NK-92 treated with Interleukin-12 subunit alpha and Interleukin-12 subunit beta, amount 100 ng/mL, for 24 hours (cell line): ENCODE results near the gene C16orf74.

Source experiments
- DNase-seq: peaks from one replicate; lab custom pipeline; 2025; lab: John Stamatoyannopoulos, UW

Gene C16orf74

DNA sequence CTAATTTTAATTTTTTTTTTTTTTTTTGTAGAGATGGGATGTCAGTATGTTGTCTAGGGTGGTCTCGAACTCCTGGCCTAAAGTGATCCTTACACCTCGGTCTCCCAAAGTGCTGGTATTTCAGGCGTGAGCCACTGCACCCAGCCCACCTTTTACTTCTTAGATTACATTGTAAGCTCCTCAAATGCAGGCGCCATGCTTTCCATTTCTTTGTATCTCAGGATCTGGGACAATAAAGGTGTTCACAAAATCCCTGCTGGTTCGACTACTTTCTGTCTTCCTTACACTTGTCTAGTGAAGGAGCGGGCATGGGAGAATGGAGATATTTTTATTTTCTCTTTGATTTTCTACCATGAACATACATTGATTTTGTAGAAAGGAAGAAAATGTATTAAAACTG is 23.2 kb upstream of the C16orf74 start:
- DNase-seq, result no peak

DNA sequence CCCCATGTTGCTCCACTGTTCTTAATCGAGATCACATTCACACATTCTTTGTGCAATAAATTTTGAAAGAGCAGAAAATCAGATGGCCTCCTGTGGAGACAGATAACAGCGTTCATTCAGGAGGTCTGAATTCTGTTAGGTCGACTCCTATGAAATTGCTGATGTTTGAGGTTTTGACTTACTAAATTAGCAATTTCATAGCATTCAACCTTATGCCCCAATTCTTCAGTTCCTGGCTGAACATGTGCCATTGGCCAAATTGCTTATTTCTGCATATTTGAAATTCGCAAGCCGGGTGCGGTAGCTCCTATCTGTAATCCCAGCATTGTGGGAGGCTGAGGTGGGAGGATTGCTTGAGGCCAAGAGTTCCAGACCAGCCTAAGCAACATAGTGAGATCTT is 22.1 kb upstream of the C16orf74 start:
- DNase-seq, result no peak

DNA sequence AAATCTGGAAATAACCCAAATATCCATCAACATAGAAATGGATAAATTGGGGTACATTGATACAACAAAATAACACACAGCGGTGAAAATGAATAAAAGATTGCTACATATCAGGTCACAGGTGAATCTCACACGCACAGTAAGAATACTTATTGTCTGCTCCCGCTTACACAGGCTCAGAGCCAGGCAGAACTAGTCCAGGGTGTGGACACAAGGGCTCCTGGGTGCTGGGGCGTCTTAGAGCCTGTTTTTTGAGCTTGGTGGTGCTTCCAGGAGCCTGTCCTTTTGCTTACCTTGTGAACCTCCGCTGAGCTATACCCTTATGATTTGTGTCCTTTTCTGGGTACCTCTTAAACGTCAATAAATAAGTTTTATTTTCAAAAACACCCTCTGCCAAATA is 19.8 kb upstream of the C16orf74 start:
- DNase-seq, result no peak

DNA sequence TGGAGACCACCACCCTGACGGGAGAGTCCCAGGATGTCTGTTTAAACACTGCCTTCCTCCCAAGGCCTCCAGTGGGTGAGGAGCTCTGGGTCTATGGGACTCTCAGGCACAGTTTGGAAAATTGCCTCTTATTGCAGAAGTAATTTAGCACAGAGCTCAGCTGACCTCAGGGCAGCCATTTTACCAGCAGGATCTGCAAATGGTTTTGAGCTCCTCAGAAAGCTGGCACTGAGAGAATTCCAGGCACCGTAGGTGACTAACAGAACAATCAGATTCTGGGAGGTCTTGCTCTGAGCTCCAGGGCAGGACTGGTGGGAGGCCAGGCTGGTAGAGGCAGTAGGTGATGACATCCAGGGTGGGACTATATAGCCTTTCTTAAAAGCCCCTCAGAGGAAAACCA is 17.3 kb upstream of the C16orf74 start:
- no peak for DNase-seq

DNA sequence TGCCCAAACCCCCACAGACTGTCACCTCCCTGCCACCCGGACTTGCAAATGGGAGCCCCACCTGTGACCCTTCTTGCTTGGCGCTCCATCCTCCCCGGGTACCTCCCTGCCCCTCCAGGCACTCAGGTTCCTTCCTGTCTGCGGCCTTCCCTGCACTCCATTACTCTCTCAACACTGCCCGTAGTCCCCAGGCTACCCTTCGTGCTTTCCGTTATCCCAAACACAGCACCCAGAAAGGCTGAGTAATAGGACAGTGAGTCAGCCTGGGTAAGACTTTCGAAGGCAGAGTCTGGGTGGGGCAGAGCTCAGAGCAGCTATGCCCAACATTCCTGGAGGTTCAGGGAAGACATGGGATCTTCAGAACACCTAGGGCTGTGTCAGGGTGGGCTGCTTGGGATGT is 16.6 kb upstream of the C16orf74 start:
- no peak for DNase-seq

DNA sequence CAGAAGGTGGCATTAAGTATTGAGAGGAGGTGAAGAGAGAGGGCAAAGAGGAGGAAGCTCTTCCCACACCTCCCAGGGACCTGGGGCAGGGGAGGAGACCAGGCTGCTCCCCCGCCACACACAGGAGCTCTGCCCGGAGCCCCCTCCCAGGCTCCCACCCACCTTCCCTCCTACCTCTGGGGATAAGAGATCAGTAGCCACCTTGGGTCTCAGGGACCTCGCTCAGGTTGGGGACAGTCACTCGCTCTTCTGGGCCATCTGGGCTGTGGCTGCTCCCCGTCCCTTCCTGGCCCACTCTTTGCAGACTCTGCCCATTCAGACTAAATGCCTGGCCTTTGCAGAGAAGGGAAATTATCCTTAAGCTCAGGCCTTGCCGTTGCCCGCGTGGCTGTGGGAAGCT is 14.9 kb upstream of the C16orf74 start:
- no peak for DNase-seq

DNA sequence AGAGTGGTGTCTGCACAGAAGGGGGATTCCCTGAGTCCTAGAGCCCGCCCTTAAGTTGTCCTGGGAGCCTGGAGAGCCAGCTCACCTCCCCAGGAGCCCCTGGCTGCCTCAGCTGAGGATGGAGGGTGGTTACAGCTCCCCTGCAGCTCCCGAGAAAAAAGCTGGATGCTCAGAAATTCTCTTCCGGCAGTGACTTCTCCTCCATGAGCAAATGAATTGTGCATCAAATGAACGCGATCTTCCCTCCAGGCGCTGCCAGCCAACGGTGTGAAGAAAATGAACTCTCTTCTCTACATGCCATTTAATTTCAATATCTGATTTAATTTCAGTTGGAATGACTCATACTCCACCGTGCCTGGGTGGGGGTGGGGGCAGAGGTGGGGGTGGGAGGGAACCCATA is 14.3 kb upstream of the C16orf74 start:
- DNase-seq, result no peak

DNA sequence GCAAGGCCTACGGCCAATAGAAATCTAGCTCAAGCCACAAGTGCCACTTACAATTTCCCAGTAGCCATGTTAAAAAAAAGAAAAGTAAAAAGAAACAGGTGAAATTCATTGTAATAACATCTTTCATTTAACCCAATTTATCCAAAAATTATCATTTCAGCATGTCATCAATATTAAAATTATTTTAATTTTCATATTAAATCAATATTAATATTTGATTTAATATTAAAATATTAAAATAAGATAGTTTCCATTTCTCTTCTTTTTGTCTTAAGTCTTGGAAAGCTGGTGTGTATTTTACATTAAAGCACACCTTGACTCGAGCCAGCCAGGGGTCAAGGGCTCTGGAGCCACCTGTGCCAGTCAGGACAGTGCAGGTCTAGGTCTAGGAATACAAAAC is 12.7 kb upstream of the C16orf74 start:
- DNase-seq, result no peak

DNA sequence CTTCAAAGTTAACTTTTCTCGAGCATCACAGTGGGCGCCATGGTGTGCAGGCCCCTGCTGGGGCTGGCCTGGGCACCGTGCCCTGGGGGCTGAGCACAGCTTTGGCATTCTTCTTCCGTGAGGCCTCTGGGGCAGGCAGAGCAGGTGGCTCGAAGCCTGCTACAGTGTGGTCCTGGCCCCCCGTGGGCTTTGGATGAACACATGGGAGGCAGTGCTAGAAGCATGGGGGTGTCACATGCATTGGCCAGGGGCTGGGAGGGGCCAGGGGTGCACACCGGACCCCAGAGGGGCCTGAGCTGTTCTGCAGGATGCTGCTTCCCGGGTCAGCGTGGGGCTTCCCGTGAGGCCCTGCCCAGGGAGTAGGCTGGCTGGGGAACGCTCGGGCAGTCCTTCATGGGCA is 12.1 kb upstream of the C16orf74 start:
- no peak for DNase-seq

DNA sequence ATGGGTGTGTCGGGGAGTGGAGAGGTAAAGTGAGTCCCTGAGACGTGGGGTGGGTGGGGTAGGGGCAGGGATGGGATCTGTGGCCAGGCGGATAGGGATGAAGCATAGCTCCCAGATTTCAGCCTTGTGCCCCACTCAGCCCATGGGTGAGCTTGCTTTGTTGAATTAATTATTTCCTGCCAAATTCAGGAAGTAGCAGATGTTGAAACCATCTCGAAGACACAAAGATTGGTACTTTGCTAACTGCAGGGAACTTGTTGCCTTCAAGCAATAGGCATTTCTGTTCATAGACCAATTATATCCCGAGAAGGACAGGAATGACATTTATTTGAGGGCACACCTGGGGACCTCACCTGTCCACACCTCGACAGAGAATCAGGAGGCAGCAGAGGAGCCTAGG is 11.0 kb upstream of the C16orf74 start:
- no peak for DNase-seq

DNA sequence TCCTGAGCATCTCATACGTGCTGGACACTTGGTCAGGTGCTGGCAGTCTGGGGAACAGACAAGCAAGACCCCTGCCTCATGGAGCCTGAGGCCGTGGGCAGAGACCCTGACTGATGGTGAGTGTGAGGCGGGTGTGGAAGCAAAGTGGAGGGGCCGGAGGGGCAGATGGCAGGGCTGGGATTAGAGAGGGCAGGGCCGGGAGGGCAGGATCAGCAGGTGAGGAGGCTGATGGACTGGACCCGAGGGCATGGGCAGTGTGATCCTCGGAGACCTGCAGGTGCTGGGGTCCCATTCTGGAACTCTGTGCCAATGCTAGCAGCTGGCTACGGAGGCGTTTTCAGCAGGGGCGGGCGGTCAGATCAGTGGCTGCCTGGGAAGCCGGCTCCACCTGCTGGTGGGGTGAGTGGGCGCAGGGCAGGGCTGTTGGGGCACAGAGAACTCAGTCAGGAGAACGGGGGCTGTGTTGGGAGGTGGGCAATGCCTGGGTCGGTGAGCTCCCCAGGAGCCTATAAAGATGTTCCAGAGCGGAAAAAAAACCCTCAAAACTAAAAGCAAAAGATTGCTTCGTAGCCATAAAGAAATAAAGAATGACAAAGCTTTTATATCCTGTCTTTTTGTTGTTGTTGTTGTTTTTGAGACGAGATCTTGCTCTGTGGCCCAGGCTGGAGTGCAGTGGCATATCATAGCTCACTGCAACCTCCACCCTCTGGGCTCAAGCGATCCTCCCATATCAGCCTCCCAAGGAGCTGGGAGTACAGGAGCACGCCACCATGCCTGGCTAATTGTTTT is 8.9 kb upstream of the C16orf74 start:
- DNase-seq, result no peak

DNA sequence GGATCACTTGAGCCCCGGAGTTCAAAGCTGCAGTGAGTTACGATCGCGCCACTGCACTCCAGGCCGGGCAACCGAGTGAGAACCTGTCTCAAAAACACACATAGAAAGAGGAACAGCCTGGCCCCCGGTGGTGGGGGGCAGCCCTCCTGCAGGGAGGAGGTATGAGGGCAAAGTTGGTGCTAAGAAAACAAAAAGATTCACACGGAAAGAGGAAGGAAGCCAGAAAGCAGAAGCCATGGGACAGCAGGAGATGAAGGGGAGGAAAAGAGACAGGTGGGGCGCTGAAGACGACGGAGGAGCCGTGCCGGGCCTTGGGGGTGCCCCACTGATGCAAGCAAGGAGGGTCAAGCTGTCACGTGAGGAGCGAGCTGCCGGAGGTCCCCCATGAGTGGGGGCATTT is 8.2 kb upstream of the C16orf74 start:
- no peak for DNase-seq

DNA sequence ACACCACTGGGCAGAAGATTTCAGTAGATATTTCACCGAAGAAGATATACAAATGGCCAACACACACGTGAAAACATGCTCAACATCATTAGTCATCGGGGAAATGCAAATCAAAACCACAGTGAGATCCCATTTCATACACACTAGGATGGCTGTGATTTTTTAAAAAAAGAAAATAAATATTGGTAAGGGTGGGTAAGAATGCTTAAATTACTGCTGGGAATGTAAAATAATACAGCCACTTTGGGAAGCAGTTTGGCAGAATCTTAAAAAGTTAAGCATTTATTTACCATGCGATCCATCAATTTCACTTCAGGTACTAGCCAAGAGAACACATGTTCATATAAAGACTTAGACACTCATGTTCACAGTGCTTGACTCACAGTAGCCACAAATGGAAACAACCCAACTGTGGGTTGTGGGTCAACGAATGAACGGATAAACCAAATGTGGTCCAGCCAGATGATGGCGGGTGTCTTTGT is 6.5 kb upstream of the C16orf74 start:
- no peak for DNase-seq

DNA sequence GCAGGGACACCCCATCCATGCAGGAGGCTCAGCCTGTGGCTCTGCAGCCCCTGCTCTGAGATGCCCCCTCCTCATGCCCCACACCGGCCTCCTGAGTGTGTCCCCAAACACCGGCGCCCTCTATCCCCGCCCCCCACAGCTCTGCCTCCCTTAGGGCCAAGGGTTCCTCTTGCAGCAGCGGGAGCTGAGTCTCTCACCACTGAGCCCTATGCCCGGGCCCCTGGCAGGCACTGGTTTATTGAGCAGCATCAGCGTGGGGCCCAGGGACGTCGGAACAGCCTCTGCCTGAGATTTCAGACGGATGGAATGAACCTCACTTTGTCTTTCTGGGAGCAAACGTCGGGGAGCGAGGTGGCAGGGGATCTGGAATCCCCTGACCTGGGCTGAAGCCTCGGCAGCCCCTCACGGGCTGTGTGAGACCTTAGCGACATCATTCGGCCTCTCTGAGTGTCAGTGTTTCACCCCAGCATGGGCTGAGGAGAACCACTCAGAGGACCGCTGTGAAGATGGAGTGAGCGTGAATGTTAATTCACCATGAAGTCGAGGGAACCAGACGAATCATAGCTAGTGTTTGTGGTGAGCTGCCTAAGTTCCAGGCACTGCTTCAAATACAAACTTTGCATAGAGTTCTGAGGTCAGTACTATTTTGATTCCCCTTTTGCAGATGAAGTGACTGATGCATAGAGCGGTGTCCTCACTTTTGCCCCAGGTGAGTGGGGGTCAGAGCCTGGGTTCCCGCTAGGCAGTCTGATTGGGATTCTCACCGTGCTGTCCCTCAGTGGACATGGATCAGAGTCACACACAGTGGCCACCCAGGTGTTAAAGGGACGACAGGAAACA is 5.3 kb upstream of the C16orf74 start:
- DNase-seq, result no peak

DNA sequence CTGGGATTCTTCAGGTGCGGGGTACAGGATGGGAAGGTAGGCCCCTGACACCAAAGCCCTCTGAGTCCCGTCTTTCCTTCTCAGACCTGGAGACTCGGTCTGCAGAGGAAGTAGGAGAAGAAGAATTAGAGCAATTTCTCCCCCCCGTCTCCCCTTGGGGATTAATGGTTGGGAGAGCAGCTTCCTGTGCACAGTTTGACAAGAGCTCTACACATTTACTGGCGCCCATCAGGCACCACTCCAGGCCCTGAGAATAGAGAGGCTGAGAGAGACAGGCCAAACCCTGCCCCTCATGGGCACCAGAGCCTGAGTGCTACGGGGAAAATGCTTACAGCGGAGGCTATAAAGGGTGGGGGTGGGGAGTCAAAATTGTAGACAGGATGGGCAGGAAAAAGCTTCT is 3.5 kb upstream of the C16orf74 start:
- DNase-seq, result no peak

DNA sequence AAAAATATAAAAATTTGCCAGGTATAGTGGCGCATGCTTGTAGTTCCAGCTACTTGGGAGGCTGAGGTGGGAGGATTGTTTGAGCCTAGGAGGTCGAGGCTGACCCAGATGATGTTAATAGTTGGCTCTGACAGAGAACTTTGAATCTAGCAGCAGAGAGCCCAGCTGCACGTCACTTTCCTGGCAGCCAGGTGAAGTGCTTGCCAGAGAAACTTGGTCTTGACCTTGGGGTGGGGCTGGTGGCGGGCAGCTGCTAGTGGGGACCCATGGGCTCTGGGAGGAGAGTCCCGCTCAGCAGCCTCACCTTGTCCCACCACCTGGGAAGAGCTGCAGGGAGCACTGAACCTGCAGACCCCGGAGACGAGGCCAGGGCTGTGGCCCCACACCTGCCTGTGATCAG is 3.1 kb upstream of the C16orf74 start:
- DNase-seq, result no peak

DNA sequence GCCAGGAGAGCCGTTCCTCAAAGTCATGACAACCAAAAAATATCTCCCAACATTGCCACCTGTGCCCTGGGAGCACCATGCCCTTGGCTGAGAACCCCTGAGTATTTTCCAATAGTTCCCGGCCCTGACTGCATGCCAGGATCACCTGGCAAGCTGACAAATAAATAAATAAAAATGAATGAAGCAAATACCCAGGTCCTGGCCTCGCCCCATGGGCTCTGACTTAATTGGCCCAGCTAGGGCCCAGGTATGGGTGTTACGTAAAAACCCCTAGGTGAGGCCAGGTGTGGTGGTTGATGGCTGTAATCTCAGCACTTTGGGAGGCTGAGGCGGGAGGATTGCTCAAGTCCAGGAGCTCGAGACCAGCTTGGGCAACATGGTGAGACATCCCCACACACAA is 2.7 kb upstream of the C16orf74 start:
- no peak for DNase-seq

DNA sequence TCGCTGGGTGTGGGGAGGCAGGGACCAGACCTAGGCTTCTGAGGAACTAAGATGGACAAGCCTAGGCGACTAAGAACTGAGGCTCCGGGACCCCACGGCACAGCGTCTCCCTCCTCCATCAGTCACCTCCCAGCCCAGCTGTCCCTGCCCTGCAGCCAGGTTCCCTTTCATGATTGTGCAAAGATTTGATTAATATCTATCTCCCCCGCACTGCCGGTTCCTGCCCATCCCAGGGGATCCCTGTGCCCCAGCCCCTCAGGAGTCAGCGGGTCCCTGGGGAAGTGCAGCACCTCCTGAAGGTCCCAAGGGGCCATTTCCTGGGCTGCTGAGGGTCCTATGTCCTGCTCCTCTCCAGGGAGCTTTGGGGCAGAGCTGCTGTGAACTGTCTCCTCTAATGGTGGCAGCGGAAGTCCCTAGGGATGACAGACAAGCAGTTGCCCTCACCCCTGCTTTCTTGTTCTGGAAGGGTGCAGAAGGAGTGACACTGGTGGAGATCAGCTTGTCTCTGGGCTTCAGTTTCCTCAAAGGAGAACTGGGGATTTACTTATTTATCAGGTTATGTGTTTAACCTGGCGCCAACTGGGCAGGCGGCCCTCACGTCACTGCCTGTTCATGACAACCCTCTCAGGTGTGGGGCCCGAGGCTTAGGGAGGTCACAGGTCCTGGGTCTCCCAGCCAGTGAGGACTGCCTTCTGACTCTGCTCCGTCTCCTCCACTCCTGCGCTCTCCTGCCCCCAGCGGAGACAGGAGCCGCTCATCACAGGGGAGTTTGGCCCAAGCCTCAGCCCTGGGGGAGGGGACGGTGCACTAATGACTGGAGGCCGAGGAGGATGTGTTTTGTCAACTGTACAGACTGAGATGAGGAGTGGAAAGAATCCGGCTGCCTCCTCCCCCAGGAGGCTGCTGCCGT is 1.9 kb upstream of the C16orf74 start:
- DNase-seq, result no peak

DNA sequence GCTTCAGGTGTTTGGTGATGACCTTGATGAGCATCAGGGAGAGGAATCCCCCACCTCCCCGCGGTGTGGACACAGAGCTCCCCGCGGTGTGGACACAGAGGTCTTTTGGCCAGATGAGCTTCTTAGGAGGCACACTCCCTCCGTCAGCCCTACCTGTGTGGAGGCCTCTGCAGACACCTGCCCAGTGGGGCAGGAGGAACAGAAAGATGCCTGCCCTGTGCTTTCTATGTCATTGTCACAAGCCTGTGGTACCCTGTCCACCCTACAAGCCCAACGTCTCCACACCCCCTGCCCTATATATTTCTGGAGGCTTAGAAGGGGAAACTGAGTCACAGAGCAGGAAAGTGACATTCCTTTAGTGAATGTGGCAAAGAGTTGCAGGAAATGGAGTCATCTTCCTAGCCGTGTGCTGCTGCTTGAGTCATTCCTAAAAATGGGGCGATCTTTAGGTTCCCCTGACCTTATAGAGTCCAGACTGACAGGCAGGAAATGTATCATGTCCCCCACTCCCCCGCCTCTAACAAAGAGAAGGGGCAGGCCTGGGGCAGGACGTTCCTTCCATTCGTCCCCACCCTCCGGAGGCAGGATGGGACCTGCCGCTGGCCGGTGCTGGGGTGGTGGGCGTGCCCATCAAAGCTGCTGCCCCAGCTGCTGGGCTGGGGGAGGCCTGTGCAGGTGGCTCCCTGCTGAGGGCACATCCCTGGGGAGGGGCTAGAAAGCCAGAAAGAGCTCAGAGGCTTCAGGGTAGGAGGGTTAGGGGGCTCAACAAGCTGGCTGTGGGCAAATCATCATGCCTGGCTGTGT is 1.0 kb upstream of the C16orf74 start:
- no peak for DNase-seq

DNA sequence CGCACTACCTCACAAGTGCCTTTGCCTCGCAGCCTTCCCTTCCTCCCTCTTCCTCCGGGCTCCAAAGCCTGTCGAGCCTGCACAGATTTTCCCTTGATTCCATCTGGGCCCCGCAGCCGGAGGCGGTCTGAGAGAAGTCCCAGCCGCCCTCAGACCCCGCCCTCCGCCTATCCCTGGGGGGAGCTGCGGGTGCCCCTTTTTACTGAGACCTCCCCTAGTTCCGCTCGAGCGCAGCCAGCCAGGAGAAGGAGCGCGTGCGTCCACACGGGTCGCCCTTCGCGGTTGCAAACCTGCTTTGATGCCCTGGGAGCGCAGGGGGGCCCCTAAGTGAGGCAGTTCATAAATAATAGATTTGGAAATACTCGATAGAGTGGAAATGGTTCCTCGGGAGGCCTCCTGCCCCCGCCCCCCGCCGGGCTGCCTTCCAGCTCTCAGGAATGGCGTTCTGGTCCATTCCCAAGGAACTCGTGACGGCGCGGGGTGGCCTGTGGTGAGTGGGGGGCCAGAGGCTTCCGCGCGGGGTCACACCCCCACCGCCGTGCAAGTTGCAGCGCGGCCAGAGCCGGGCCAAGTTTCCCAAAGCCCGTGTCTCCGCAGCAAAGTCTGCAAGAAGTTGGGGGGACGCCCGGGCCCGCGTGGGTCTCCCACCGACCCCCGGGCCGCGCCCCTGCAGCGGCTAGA is 610 bp downstream of the C16orf74 start:
- DNase-seq, result no peak

DNA sequence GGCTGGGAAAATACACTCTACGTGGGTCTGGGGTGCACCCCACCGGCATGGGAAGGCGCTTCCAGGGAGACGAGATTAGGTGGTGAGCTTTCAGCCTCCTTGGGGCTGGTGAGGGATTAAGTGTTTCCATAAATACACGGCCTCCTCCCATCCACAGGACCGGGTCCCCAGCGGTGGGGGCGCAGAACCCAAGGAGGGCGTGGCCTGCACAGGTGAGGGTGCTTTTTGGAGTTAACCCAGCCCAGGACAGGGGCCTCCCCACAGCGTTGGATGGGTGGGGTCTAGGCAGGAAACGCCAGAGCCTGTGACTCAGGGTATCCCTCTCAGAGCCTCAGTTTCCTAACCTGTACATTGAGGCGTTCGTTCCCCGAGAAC is 1.1 kb downstream of the C16orf74 start:
- no peak for DNase-seq
